ENCODE data around the gene UBAC2.
"Not testable (repeated sequence)": the region's sequence is repeated elsewhere in the genome, so short reads cannot be mapped to it uniquely, and the experiment has no call there.

The UBAC2 gene

GRCh38 chr13:99246100-99246499 is 45.4 kb downstream of the UBAC2 start:
- TF ChIP-seq CSDC2 (CRISPR knock-in tag; IDR thresholded peaks at IDR 0.05) = no peak
- TF ChIP-seq ESRRG (CRISPR knock-in tag; IDR thresholded peaks at IDR 0.05) = no peak
- no peak for TF ChIP-seq RARB (CRISPR knock-in tag; IDR thresholded peaks at IDR 0.05)
- TF ChIP-seq PATZ1 (CRISPR knock-in tag; IDR thresholded peaks at IDR 0.05; ENCODE audit: borderline replicate concordance) = no peak
- no peak for ATAC-seq

- ATAC-seq = not testable (repeated sequence)
These were observed 48.5 kb downstream of the UBAC2 start for GRCh38 chr13:99249178-99249577.

- ATAC-seq = not testable (repeated sequence)
These were observed 49.0 kb downstream of the UBAC2 start for GRCh38 chr13:99249606-99250005.

GRCh38 chr13:99250982-99251825 is 50.5 kb downstream of the UBAC2 start:
- ATAC-seq = no peak

GRCh38 chr13:99251921-99252320 is 51.3 kb downstream of the UBAC2 start:
- no peak for TF ChIP-seq ZNF565 (CRISPR knock-in tag; conservative IDR thresholded peaks at IDR 0.05; ENCODE audit: low read depth)
- TF ChIP-seq TSHZ2 (CRISPR knock-in tag; IDR thresholded peaks at IDR 0.05) = no peak
- no peak for TF ChIP-seq CSDC2 (CRISPR knock-in tag; IDR thresholded peaks at IDR 0.05)
- no peak for TF ChIP-seq POU6F1 (CRISPR knock-in tag; IDR thresholded peaks at IDR 0.05; ENCODE audit: borderline replicate concordance, low read depth)
- no peak for TF ChIP-seq ZFP30 (CRISPR knock-in tag; IDR thresholded peaks at IDR 0.05)
- TF ChIP-seq GLIS3 (CRISPR knock-in tag; IDR thresholded peaks at IDR 0.05) = no peak
- no peak for TF ChIP-seq TOX (CRISPR knock-in tag; IDR thresholded peaks at IDR 0.05; ENCODE audit: borderline replicate concordance)
- TF ChIP-seq ARNTL (CRISPR knock-in tag; IDR thresholded peaks at IDR 0.05; ENCODE audit: borderline replicate concordance, low read depth) = no peak
- no peak for TF ChIP-seq BACH2 (CRISPR knock-in tag; IDR thresholded peaks at IDR 0.05; ENCODE audit: borderline replicate concordance)
- no peak for TF ChIP-seq CSRNP3 (CRISPR knock-in tag; IDR thresholded peaks at IDR 0.05)
- no peak for TF ChIP-seq ZNF70 (CRISPR knock-in tag; IDR thresholded peaks at IDR 0.05)
- no peak for TF ChIP-seq ZNF8 (CRISPR knock-in tag; IDR thresholded peaks at IDR 0.05)
- TF ChIP-seq OSR1 (CRISPR knock-in tag; IDR thresholded peaks at IDR 0.05) = no peak
- no peak for TF ChIP-seq SNAI2 (CRISPR knock-in tag; IDR thresholded peaks at IDR 0.05)
- no peak for TF ChIP-seq CREB5 (CRISPR knock-in tag; IDR thresholded peaks at IDR 0.05; ENCODE audit: low read depth)
- no peak for TF ChIP-seq ZC3H10 (CRISPR knock-in tag; IDR thresholded peaks at IDR 0.05)
- no peak for TF ChIP-seq PATZ1 (CRISPR knock-in tag; IDR thresholded peaks at IDR 0.05; ENCODE audit: borderline replicate concordance)
- TF ChIP-seq ZFP3 (CRISPR knock-in tag; IDR thresholded peaks at IDR 0.05) = no peak
- no peak for ATAC-seq

More at GRCh38 chr13:99250982-99251825, 50.5 kb downstream of the UBAC2 start:
- no peak for TF ChIP-seq CSDC2 (CRISPR knock-in tag; IDR thresholded peaks at IDR 0.05)
- no peak for TF ChIP-seq SNAI2 (CRISPR knock-in tag; IDR thresholded peaks at IDR 0.05)
- no peak for TF ChIP-seq TOX (CRISPR knock-in tag; IDR thresholded peaks at IDR 0.05; ENCODE audit: borderline replicate concordance)
- TF ChIP-seq ARNTL (CRISPR knock-in tag; IDR thresholded peaks at IDR 0.05; ENCODE audit: borderline replicate concordance, low read depth) = no peak
